ENCODE measurements around the gene LYST.

GRCh38 chr1:235874261-235874660, 7.6 kb upstream of the LYST start:
- TF ChIP-seq EZH2 (IDR thresholded peaks at IDR 0.05) (no peak), POLR2AphosphoS5 (IDR thresholded peaks at IDR 0.05; ENCODE audit: borderline replicate concordance, low read depth, low read length) (no peak)

All from SK-N-MC (cell line).